ENCODE results near the gene CCDC54.

Gene CCDC54

DNA sequence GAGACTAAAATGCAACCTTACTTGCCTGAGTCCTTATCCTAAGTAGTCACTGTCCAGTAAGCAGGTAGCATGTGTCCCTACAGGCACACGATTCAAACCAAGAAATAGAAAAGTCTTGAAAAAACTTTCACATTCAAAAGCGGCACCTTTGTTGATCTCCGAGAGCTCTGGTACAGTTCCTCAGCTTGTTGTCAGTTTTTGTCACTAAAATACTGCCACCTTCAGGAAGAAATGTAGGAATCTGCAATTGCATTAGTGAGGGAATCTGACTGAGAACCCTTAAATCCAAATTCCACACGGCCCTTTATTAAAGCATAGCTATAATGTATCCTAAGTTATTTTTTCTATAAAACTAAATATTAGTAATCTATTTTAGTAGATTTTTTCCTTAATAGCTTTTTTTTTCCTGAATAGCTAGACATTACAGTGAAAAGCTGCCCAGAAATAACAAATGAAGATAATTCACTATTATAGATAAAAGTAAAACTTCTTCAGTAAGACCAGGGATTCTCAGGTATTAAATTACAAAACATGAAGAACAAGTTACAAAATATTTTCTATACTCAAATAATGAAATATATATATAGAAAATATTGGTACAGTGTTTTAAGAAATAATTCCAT lies 44.0 kb downstream of the CCDC54 start:
- no peak overlapping the region for H3K4me3 ChIP-seq (ENCODE audit: insufficient read depth, low read depth, low read length, poor library complexity, severe bottlenecking)
- H3K27me3 ChIP-seq (replicated peaks; ENCODE audit: control insufficient read depth, insufficient read depth, low read length, poor library complexity, severe bottlenecking), result no peaks in the 10 kb centered on the region
- no peak for DNase-seq
- H3K36me3 ChIP-seq (ENCODE audit: control insufficient read depth, insufficient read depth, low read length), result no peaks in the 10 kb centered on the region
- no peaks in the 10 kb centered on the region for H3K9me3 ChIP-seq (ENCODE audit: control insufficient read depth, low read length)
- no peaks in the 10 kb centered on the region for H3K4me1 ChIP-seq (ENCODE audit: control insufficient read depth, insufficient read depth, low read length, poor library complexity, severe bottlenecking)
- no peak overlapping the region for H3K27ac ChIP-seq (ENCODE audit: insufficient read depth, low read length, poor library complexity, severe bottlenecking)

DNA sequence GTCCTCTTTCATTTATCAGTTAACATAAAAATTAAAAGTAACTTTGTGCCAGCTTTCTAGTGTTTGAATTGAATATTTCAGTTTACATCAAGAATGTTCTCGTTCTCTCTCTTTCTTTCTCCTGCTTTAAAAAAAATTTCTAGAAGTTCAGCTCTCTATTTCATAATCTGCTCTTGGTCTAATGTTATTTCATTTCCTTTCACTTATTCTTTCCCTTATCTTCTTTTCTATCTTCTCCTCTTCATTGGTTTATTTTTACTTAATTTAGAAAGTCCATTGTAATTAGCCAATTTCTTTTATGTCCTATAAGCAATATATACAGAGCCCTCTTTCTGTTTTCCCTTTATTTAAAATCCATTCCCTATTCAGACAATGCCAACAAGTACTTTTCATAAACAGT lies 44.6 kb downstream of the CCDC54 start:
- no peak for DNase-seq
- Histone ChIP-seq H3K27ac (ENCODE audit: insufficient read depth, low read length, poor library complexity, severe bottlenecking) (no peak overlapping the region), H3K36me3 (ENCODE audit: control insufficient read depth, insufficient read depth, low read length) (no peaks in the 10 kb centered on the region), H3K4me3 (ENCODE audit: insufficient read depth, low read depth, low read length, poor library complexity, severe bottlenecking) (no peak overlapping the region), H3K9me3 (ENCODE audit: control insufficient read depth, low read length) (no peaks in the 10 kb centered on the region), H3K27me3 (replicated peaks; ENCODE audit: control insufficient read depth, insufficient read depth, low read length, poor library complexity, severe bottlenecking) (no peaks in the 10 kb centered on the region), H3K4me1 (ENCODE audit: control insufficient read depth, insufficient read depth, low read length, poor library complexity, severe bottlenecking) (no peaks in the 10 kb centered on the region)

GRCh38 chr3:107425033-107425432 lies 47.8 kb downstream of the CCDC54 start:
- Histone ChIP-seq H3K27me3 (replicated peaks; ENCODE audit: control insufficient read depth, insufficient read depth, low read length, poor library complexity, severe bottlenecking) (no peaks in the 10 kb centered on the region), H3K4me3 (ENCODE audit: insufficient read depth, low read depth, low read length, poor library complexity, severe bottlenecking) (no peak overlapping the region), H3K4me1 (ENCODE audit: control insufficient read depth, insufficient read depth, low read length, poor library complexity, severe bottlenecking) (peaks cover 4% of the 10 kb centered on the region), H3K9me3 (ENCODE audit: control insufficient read depth, low read length) (no peaks in the 10 kb centered on the region), H3K36me3 (ENCODE audit: control insufficient read depth, insufficient read depth, low read length) (no peaks in the 10 kb centered on the region), H3K27ac (ENCODE audit: insufficient read depth, low read length, poor library complexity, severe bottlenecking) (no peak overlapping the region)
- no peak for DNase-seq

DNA sequence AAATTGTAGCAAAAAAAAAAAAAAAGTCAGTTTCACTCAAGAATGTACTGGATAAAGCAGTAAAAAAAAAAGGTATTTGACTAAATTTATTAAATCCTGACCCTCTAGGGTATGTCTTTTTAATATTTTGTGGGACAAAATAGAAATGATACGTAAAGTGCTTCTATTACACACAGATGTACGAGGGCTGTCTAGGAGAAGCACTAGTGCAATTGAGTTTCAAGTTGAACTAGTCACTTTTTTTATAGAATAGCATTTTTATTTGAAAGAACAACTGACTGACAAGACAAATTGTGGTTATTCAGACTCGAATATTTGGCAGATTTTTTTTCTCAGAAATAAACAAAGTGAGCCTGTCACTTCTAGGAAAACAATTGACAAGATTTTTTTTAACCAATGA lies 49.0 kb downstream of the CCDC54 start:
- H3K4me3 ChIP-seq (ENCODE audit: insufficient read depth, low read depth, low read length, poor library complexity, severe bottlenecking), result no peak overlapping the region
- H3K9me3 ChIP-seq (ENCODE audit: control insufficient read depth, low read length), result no peaks in the 10 kb centered on the region
- no peak overlapping the region for H3K27ac ChIP-seq (ENCODE audit: insufficient read depth, low read length, poor library complexity, severe bottlenecking)
- no peak for DNase-seq
- no peaks in the 10 kb centered on the region for H3K36me3 ChIP-seq (ENCODE audit: control insufficient read depth, insufficient read depth, low read length)
- H3K4me1 ChIP-seq (ENCODE audit: control insufficient read depth, insufficient read depth, low read length, poor library complexity, severe bottlenecking), result peaks cover 15% of the 10 kb centered on the region
- H3K27me3 ChIP-seq (replicated peaks; ENCODE audit: control insufficient read depth, insufficient read depth, low read length, poor library complexity, severe bottlenecking), result no peaks in the 10 kb centered on the region

Measured in effector memory CD4-positive, alpha-beta T cell (primary cell).